Erythroblast (primary cell): ENCODE data around the gene APP.

Experiments used
- GATA1 ChIP-seq: IDR thresholded peaks from 2 replicates; pipeline ENCODE4 v1.6.1; 2011; ENCODE audit warnings: low read depth, mild to moderate bottlenecking, control low read depth, low read length, moderate library complexity
- POLR2A ChIP-seq: IDR thresholded peaks from 2 replicates; pipeline ENCODE4 v1.6.1; 2011; ENCODE audit warnings: mild to moderate bottlenecking, low read length

DNA sequence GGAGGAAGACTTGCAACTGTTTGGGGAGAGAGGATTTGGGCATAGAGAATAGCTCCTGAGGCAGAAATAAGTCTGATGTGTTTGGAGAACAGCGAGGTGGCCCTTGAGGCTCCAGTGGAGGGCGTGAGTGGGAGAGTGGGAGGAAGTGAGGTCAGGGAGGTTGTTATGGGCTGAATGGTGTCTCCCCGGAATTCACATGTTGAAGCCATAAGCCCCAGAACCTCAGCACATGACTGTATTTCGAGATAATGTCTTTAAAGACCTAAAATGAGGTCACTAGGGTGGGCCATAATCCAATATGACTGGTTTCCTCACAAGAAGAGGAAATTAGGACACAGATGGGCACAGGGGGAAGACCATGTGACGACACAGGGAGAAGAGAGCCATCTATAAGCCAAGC, 17.9 kb upstream of the APP start:
- TF ChIP-seq POLR2A (no peak), GATA1 (no peak)
